Chondrocyte (in vitro differentiated cells): ENCODE results near the gene AP5S1. TPM values are rescaled to one million over a fixed set of nuclear protein-coding genes. Genes with fewer than 3 reads are reported as not detected.

Experiments used
- DNase-seq: peaks from one replicate; pipeline ENCODE4 v3.0.0; 2021; ENCODE audit warnings: mixed read lengths, low spot score
- H3K27ac Mint-ChIP-seq: one replicate; pipeline ENCODE4 v1.8.0; 2021; ENCODE audit warnings: mild to moderate bottlenecking, moderate library complexity, mixed read lengths; ENCODE audit not compliant: unreplicated experiment
- H3K27me3 Mint-ChIP-seq: 2 replicates; pipeline ENCODE4 v1.8.0; 2021; ENCODE audit warnings: low read depth, mixed read lengths
- H3K36me3 Mint-ChIP-seq: 2 replicates; pipeline ENCODE4 v1.8.0; 2021; ENCODE audit warnings: low read depth, mixed read lengths
- H3K4me1 Mint-ChIP-seq: 2 replicates; pipeline ENCODE4 v1.8.0; 2021; ENCODE audit warnings: low read depth, mild to moderate bottlenecking, mixed read lengths
- H3K4me3 Mint-ChIP-seq: one replicate; pipeline ENCODE4 v1.8.0; 2021; ENCODE audit warnings: mild to moderate bottlenecking, moderate library complexity, mixed read lengths; ENCODE audit not compliant: unreplicated experiment
- H3K9me3 Mint-ChIP-seq: 2 replicates; pipeline ENCODE4 v1.8.0; 2021; ENCODE audit warnings: low read depth, mixed read lengths
- CTCF ChIP-seq: fragments of 200-600 bp; sonication (generic); IDR thresholded peaks from 2 replicates; pipeline ENCODE4 v1.5.0; 2021; ENCODE audit warnings: antibody characterized with exemption, mild to moderate bottlenecking, moderate library complexity
- total RNA-seq: library from RNA; stranded (reverse); gene quantifications from 3 replicates; pipeline ENCODE4 v1.2.1, GENCODE V29; 2021

The AP5S1 gene
- total RNA-seq, 1 donor from 2014 or later: 17.9 TPM

DNA sequence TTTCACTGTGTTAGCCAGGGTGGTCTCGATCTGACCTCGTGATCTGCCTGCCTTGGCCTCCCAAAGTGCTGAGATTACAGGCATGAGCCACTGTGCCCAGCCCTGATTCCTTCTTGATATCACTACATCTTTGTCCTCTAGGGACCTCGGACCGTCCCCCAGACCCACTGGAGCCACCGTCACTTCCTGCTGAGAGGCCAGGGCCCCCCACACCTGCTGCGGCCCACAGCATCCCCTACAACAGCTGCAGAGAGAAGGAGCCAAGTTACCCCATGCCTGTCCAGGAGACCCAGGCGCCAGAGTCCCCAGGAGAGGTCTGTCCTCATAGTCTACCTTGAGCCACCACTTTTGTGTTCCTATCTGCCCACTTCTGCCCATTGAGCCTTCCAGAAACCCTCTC is 40.8 kb downstream of the AP5S1 start:
- Mint-ChIP-seq H3K4me3 (no peak overlapping the region), H3K4me1 (no peaks in the 10 kb centered on the region), H3K27me3 (no peaks in the 10 kb centered on the region), H3K9me3 (no peaks in the 10 kb centered on the region), H3K27ac (no peak overlapping the region), H3K36me3 (peaks cover 41% of the 10 kb centered on the region)
- no peak for DNase-seq
- TF ChIP-seq CTCF: no peak

DNA sequence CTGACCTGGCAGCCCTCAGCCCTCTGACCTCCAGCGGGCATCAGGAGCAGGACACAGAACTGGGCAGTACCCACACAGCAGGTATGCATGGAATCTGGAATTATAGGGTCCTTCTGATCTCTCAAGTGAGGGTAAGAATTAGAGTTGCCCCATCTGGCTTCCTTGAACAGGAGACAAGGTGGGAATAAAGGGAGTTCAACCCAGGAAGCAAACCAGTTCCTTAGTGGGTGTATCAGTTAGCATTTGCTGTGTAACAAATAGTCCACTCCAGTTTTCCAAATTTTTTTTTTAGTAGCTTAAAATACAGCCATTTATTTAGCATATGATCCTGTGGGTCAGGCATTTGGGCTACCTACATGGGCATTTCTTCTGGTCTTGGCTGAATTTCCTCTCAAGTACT is 42.0 kb downstream of the AP5S1 start:
- Mint-ChIP-seq H3K9me3 (no peaks in the 10 kb centered on the region), H3K27ac (no peak overlapping the region), H3K36me3 (peaks cover 38% of the 10 kb centered on the region), H3K27me3 (no peaks in the 10 kb centered on the region), H3K4me1 (no peaks in the 10 kb centered on the region), H3K4me3 (no peak overlapping the region)
- no peak for DNase-seq
- no peak for TF ChIP-seq CTCF

- H3K4me3 Mint-ChIP-seq: no peak overlapping the region
These were observed 43.0 kb downstream of the AP5S1 start for GRCh38 chr20:3863317-3863716.

GRCh38 chr20:3864518-3864917 is 44.2 kb downstream of the AP5S1 start:
- DNase-seq: no peak
- no peaks in the 10 kb centered on the region for H3K9me3 Mint-ChIP-seq

More at GRCh38 chr20:3863317-3863716, 43.0 kb downstream of the AP5S1 start:
- Mint-ChIP-seq H3K36me3 (peaks cover 33% of the 10 kb centered on the region), H3K27ac (no peak overlapping the region), H3K4me1 (no peaks in the 10 kb centered on the region), H3K9me3 (no peaks in the 10 kb centered on the region), H3K27me3 (no peaks in the 10 kb centered on the region)
- no peak for DNase-seq
- TF ChIP-seq CTCF: no peak

DNA sequence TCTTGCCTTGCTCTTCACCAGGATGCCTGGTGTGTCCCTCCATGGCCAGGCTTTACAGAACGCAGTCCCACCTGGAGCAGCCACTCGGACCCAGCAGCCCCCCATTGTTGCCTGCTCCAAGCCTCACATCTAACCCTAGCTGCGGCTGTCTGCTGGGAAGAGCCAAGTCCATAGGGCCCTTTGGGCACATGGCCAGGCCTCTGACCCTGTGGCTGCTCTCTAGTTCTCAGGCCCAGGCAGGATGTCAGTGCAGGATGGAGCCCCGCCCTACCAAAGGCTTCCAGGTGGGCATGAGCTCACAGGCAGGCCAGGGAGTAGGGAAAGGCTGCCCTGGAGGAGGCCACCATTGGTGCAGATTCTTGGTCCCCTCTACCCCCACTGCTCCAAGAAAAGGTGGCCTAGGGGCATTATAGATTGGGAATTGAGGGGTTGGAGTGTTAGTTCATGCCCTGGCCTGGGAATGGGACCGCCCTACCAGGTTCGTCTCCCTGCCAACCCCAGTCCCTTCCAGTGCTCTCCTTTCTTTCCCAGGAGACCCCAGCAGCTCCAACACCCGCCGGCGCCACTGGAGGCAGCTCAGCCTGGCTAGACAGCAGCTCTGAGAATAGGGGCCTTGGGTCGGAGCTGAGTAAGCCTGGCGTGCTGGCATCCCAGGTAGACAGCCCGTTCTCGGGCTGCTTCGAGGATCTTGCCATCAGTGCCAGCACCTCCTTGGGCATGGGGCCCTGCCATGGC is 45.0 kb downstream of the AP5S1 start:
- no peak overlapping the region for H3K27ac Mint-ChIP-seq
- H3K4me3 Mint-ChIP-seq: no peak overlapping the region
- no peak for TF ChIP-seq CTCF
- H3K27me3 Mint-ChIP-seq: no peaks in the 10 kb centered on the region
- no peaks in the 10 kb centered on the region for H3K9me3 Mint-ChIP-seq
- H3K36me3 Mint-ChIP-seq: peaks cover 29% of the 10 kb centered on the region
- no peak for DNase-seq
- no peaks in the 10 kb centered on the region for H3K4me1 Mint-ChIP-seq

More at GRCh38 chr20:3864518-3864917, 44.2 kb downstream of the AP5S1 start:
- Mint-ChIP-seq H3K4me3 (no peak overlapping the region), H3K27ac (no peak overlapping the region), H3K36me3 (peaks cover 29% of the 10 kb centered on the region), H3K4me1 (no peaks in the 10 kb centered on the region), H3K27me3 (no peaks in the 10 kb centered on the region)
- no peak for TF ChIP-seq CTCF
